Endothelial cell of umbilical vein (primary cell): ENCODE results near the gene ZCCHC12. TPM values are rescaled to one million over a fixed set of nuclear protein-coding genes. Genes with fewer than 3 reads are reported as not detected.

Source experiments
- polyA plus RNA-seq, 4 experiments: library from polyadenylated mRNA; depleted of rRNA in 3 of 4; stranded (reverse) in 3 of 4; unstranded in 1 of 4; fragments of >200 nt; gene quantifications; 2 replicates each; pipeline versions ENCODE4 v1.2.1 to v1.2.3, GENCODE V29; 2011 to 2012; ENCODE audit warnings: missing spikeins in 1 of 4
- total RNA-seq: library from RNA; stranded (reverse); gene quantifications from 2 replicates; pipeline ENCODE4 v1.2.3, GENCODE V29; 2021

ZCCHC12 gene
- total and polyA plus RNA-seq, 2 donors (not counting 3 experiments of a cell fraction or from before 2014, with no cell fraction given) = 0.10 to 0.29 TPM

Other genes with a start within 250 kb of the ZCCHC12 start
- 61.9 and 66.4 TPM in 2 replicates for gene IL13RA1, start 96.2 kb upstream of the ZCCHC12 start, total RNA-seq
- 32.8 and 40.7 TPM in 2 replicates for gene IL13RA1, start 96.2 kb upstream of the ZCCHC12 start, polyA plus RNA-seq
- gene LONRF3, start 150.8 kb downstream of the ZCCHC12 start, total RNA-seq = 7.9 and 13.3 TPM in 2 replicates
- 4.1 and 4.4 TPM in 2 replicates for gene LONRF3, start 150.8 kb downstream of the ZCCHC12 start, polyA plus RNA-seq
- gene CT47C1, start 249.2 kb downstream of the ZCCHC12 start, total RNA-seq = not detected in 2 replicates
- gene CT47C1, start 249.2 kb downstream of the ZCCHC12 start, polyA plus RNA-seq = not detected in 2 replicates